GM19351 (cell line): Measurements from ENCODE around the gene UEVLD.
"Not testable (repeated sequence)": the region's sequence is repeated elsewhere in the genome, so short reads cannot be mapped to it uniquely, and the experiment has no call there.

Experiments
- ATAC-seq: cut with Tn5 transposase; IDR thresholded peaks from one replicate; pipeline ENCODE4 v1.9.1; 2021; ENCODE audit warnings: mild to moderate bottlenecking, moderate library complexity; ENCODE audit not compliant: unreplicated experiment

UEVLD gene

GRCh38 chr11:18588297-18589252, at the start of gene UEVLD:
TSS of gene UEVLD (minus strand) at chr11:18588734. CDS start at chr11:18588654, 80 bp downstream.
- no peak for ATAC-seq

DNA sequence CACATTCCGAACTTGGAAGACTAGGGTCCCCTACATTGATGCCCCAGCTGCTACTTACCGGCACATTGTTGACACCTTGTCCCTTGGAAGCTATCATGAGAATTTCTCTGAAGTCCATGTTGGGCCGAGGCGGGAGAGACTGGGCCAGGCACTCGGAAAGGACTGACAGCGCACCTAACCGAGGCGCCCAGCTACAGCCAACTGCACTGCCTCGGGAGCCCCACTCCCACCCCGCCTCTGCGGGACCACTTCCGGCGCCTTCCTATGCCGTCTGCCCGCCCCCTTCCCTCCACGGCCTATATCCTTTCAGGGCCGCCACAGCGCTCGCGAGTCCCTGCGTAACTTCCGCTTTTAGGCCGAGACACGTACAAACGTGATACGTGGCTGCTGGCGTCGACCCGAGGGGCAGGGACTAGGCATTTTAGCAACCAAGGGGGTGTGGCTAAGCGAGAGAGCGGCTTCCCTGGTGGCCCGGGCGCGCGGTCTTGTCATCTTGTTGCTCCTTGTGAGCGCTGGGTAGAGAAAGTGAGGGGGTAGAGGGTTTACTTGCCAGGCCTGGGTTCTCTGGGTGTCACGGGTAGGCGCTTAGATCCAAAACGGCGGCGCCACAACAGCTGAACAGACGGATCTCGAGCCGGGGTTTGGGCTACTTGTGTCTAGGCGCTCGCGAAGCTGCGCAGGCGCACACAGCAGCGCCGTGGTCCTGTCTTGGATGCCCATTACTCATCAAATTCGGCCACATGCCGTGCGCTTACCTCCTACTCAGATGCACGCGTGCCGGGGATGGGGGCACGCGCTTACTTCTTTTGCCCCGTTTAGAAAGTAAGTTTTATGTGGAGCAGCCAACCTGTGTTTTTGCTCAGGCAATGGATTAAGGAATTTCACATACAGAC, 45.9 kb upstream of the UEVLD start, which contains the start of gene SPTY2D1:
TSS of gene SPTY2D1 (minus strand) at position 203 of the 893 bp plus-strand sequence. CDS start at position 118, 85 bp downstream.
- ATAC-seq, result peak; percentile 94

DNA sequence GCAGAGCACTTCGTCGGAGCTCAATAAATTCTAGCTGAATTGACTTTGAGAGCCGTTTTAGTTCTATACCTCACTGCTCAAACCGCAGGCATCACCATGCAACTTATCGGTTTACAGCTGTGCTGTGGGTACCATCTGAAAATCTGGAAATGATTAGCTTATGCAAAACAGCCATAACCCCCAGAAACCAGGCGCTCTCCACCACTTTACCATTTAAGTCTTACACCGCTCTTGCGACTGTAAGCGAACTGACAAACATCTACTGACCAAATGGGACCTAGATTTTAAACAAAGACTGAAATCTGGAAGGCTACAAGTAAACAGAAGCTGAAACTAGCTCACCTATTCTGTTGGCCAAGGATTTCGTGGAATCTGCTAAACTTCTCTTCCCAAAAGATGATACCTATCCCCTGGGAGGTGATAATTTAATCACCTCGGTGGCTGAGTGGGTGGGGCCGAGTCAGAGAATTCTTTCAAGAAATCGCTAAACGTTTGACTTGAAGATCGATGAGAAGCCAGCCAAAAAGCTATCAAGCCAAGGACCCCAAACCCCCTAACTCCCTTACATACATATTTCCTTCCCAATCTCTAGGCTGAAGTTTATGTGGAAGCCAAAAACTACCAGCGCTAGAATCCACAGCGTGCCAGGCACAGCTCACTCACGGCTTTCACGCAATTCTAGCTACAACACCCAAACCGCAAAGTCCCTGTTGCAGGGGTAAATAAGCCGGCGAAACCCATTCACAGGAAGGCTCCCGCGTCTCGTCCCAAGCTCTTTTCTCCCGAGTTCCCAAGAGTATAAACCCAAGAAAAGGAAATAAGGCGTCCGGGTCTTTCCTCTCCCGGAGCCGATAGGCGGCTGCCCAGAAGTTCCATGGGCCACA, 45.0 kb upstream of the UEVLD start:
- ATAC-seq, result peak; percentile 52

DNA sequence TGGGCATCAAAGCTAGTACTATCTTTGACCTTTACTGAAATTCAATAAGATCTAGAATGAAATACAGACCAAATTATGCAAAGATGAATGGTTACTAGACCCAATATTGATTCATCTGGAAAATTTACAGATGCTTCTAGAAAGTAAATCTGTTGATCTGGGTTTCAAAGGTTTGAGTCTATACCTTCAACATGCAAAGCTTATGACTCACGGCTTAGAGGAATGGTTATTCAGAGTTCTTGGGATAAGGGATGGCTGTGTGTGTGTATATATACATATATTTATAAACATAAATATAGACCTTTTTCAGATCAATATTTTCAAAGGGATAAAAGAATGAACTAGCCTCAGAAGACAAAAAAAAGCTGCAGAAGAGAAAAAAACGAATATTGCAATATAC, 44.3 kb upstream of the UEVLD start:
- ATAC-seq, result no peak

DNA sequence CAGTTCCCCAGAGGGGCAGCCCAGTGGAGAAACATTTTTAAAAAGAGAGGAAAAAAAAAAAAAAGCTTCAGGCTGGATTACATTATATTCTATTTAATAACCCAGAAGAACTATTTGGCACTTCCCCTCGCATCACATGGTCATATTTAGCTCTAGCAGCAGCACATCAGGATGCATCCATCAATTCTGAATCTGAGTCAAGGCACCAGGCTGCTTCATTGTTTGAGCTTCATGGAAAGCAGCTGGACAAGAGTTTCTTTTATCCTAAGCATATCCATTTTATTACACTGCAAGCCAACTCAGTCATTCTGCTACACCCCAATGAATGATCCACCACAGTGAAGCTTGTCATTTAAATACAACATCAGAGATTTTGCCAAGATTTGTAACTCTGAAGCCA, 35.6 kb upstream of the UEVLD start:
- no peak for ATAC-seq

DNA sequence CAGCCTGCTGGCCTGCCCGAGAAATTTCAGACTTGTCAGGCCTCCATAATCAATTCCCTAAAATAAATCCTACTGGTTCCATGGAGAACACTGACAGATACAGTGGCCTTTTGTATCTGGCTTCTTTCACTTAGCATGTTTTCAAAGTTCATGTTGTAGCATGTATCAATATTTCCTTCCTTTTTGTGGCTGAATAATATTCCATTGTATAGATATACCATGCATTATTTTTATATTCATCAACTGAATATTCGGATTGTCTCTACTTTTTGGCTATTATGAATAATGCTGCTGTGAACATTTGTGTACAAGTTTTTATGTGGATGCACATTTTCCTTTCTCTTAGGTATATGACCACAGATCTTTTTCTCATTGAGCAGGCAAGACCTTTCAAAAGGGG, 35.2 kb upstream of the UEVLD start:
- no peak for ATAC-seq

DNA sequence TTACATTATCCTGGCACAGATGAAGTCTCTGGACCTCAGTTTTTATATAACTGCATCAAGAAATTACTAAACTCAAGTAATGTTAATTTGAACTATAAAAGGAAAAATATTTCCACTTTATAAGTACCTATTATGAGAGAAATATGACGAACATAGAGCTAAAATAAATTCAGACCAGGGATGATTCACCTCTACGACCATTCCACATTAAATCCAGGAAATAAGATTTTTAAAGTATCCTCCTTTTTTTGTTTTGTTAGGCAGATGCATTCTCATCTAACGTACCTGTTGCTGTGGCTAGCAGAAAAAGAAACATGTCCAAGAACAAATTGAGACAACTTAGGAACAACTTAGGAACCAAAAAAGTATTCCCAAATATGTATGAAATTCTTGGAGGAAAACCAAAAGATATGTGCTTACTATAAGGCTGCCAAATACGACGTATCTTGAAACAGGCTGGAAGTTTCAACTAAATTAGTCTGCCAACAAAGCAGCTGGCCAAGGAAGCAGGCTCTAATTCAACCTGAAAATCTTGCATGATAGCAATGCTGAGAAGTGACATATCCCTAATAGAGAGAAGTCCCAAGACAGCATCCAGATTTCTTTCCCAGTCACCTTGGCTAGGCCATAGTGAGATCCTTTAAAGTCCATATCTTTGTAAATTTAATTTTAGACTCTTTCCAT, 29.9 kb upstream of the UEVLD start:
- ATAC-seq, result no peak

- peak; percentile 36 for ATAC-seq
Measured at GRCh38 chr11:18617688-18618341, 29.3 kb upstream of the UEVLD start.

DNA sequence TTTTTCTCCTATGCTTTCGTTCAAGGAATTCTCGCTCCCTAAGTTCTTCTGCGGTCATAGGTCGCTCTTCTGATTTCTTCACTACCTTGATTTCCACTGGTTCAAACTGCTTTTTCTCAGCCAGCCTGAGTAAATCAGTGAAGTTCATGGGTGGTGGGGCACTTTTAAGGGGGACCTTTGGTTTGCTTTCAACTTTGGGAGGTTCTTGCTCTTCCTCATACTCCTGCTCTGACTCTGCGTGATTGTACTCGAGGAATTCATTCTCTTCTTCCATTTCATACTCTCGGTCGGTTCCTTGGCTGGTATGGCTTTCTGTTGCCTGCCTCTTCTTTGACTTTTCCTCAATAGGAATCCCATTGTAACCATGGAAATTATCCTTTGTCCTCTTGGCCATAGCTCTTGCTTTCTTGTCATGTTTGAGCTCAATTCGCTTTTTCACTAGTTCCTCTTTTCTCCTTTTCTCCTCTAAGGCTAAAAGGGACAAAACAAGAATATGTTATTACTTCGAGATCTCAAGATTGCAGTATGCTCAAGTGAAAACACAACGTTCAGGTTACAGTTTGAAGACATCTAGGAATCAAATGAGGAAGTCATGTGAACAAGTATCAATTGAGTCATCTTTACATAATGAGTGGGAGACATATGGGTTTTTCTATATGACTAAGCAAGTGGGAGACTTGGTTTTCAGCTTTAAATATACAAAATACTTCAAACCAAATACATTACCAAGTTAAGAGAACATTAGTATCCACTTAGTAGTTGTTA, 27.3 kb upstream of the UEVLD start:
- ATAC-seq, result peak; percentile 95

- ATAC-seq, result no peak
Measured at GRCh38 chr11:18614667-18615066, 26.1 kb upstream of the UEVLD start.

DNA sequence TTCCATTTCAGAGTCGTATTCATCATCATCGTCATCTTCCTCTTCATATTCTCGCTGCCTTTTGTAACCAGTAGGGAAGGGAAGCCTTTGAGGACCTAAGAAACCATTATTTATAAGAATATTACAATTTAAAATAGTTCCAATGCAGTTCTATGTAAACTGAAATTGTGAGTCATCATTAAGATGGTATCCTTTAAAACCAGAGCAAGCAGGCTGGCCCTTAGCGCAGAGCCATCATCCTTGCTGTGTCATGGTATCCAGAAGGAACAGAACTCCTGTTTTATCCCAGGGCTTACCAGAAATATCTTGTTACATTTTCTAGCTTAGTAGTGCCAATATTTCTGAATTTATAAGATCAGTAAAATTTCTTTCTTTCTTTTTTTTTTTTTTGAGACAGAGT, 23.9 kb upstream of the UEVLD start:
- ATAC-seq, result no peak

- ATAC-seq, result no peak
Measured at GRCh38 chr11:18611196-18611595, 22.7 kb upstream of the UEVLD start.

- ATAC-seq, result no peak
Measured at GRCh38 chr11:18608376-18608775, 19.8 kb upstream of the UEVLD start.

GRCh38 chr11:18600915-18601569, 12.5 kb upstream of the UEVLD start:
- no peak for ATAC-seq

- ATAC-seq, result no peak
Measured at GRCh38 chr11:18599739-18600230, 11.3 kb upstream of the UEVLD start, which contains the start of gene MISFA. TSS of gene MISFA (plus strand) at chr11:18599789. CDS start at chr11:18599929, 140 bp downstream.

- ATAC-seq, result no peak
Measured at GRCh38 chr11:18594999-18595749, 6.6 kb upstream of the UEVLD start.

- not testable (repeated sequence) for ATAC-seq
Measured at GRCh38 chr11:18594088-18594487, 5.6 kb upstream of the UEVLD start.
